Thyroid gland (tissue), 4 donors: Measurements from ENCODE around the gene AMDHD2. TPM values are rescaled to one million over a fixed set of nuclear protein-coding genes. Genes with fewer than 3 reads are reported as not detected.

Experiments
- DNase-seq, 2 donors: peaks; one replicate each; pipeline ENCODE4 v3.0.0-alpha.2; 2019
- H3K27ac ChIP-seq, 3 donors: fragments of 200-600 bp; sonication (generic); 1 replicate in 2 of 3; 2 replicates in 1 of 3; pipeline ENCODE4 v1.5.1; 2016 to 2019; ENCODE audit warnings: mild to moderate bottlenecking in 1 of 3, moderate library complexity in 1 of 3
- H3K27me3 ChIP-seq: fragments of 200-600 bp; sonication (generic); one replicate; pipeline ENCODE4 v1.5.1; 2019
- H3K36me3 ChIP-seq, 2 donors: fragments of 200-600 bp; sonication (generic); one replicate each; pipeline ENCODE4 v1.5.1; 2016 to 2019
- H3K4me1 ChIP-seq, 2 donors: fragments of 200-600 bp; sonication (generic); one replicate each; pipeline ENCODE4 v1.5.1; 2017 to 2019
- H3K4me3 ChIP-seq, 3 donors: fragments of 200-600 bp; sonication (generic); replicated peaks in 1 of 3; 1 replicate in 2 of 3; 2 replicates in 1 of 3; pipeline ENCODE4 v1.5.1; 2016; ENCODE audit warnings: mild to moderate bottlenecking in 1 of 3
- H3K9me3 ChIP-seq: fragments of 200-600 bp; sonication (generic); one replicate; pipeline ENCODE4 v1.5.1; 2017
- CTCF ChIP-seq, 6 experiments: fragments of 200-600 bp in 3 of 6; fragments of 450-650 bp in 3 of 6; sonication (generic) in 3 of 6; IDR thresholded peaks; one replicate each; pipeline ENCODE4 v1.5.1; 2016 to 2019; ENCODE audit warnings: antibody characterized with exemption in 6 of 6, mild to moderate bottlenecking in 2 of 6, inconsistent platforms in 1 of 6, moderate library complexity in 1 of 6
- POLR2A ChIP-seq, 2 donors: fragments of 450-650 bp; IDR thresholded peaks; one replicate each; pipeline ENCODE4 v1.6.1; 2017; ENCODE audit warnings: antibody characterized with exemption in 2 of 2, mild to moderate bottlenecking in 2 of 2, moderate library complexity in 1 of 2
- WGBS, 2 donors: methylation state at CpG; one replicate each; pipeline ENCODE4 v1.1.5; 2017; 5-methylcytosine and 5-hydroxymethylcytosine counted together
- intact Hi-C: fragments of 100-400 bp; cut with DNase I; formaldehyde crosslinking; loops from one replicate; pipeline ENCODE4 v1.15.1; 2023
- total RNA-seq, 4 donors: library from RNA; depleted of rRNA; stranded (reverse); fragments of >200 nt; gene quantifications; one replicate each; pipeline ENCODE4 v1.2.3, GENCODE V29; 2016

Gene AMDHD2
- total RNA-seq, result 10 to 100 TPM; 32.6 to 43.5 (median 37.9) TPM

- peak; percentile 89 to 92 for DNase-seq
- no peaks in the 10 kb centered on the region for H3K27me3 ChIP-seq
- TF ChIP-seq CTCF (IDR thresholded peaks at IDR 0.05) (no peak), POLR2A (IDR thresholded peaks at IDR 0.05) (peak in 1 of 2 donors; percentile 50)
- 5% methylated on average over 15 of the region's 83 CpGs; no CpG with 5 or more reads in 1 of the 2 donors for WGBS, 2 donors
- H3K27ac ChIP-seq, result peak within 1 kb of the TSS; percentile 49 to 78 (median 57)
- intact Hi-C loops, result no loop called here
- peaks cover 0 to 3% of the 10 kb centered on the region in 2 donors for H3K36me3 ChIP-seq
- H3K4me1 ChIP-seq, result peaks cover 32 to 53% of the 10 kb centered on the region in 2 donors
- no peaks in the 10 kb centered on the region for H3K9me3 ChIP-seq
- H3K4me3 ChIP-seq, result peak within 1 kb of the TSS in 2 of 3 donors; percentile 39 to 50
Measured at GRCh38 chr16:2520097-2520783, at the start of gene AMDHD2. Gene AMDHD2, plus strand, starts transcription at chr16:2520371. Its CDS starts 88 bp downstream, at chr16:2520459.

- Histone ChIP-seq H3K4me1 (peaks cover 21 to 50% of the 10 kb centered on the region in 2 donors), H3K27me3 (no peaks in the 10 kb centered on the region), H3K27ac (no peak overlapping the region), H3K9me3 (no peaks in the 10 kb centered on the region), H3K36me3 (no peaks in the 10 kb centered on the region), H3K4me3 (no peak overlapping the region)
- peak in 1 of 2 donors; percentile 29 for DNase-seq
- TF ChIP-seq POLR2A (IDR thresholded peaks at IDR 0.05), result no peak
- no peak for TF ChIP-seq CTCF (IDR thresholded peaks at IDR 0.05)
- intact Hi-C loops, result no loop called here
- WGBS, 2 donors, result 38 to 41% methylated on average over 5 of the region's 9 CpGs
Measured at GRCh38 chr16:2470603-2471015, 49.6 kb upstream of the AMDHD2 start.

GRCh38 chr16:2471016-2471652, 49.0 kb upstream of the AMDHD2 start, which contains the start of gene NTN3:
Gene NTN3, plus strand, starts transcription at chr16:2471297. Its CDS starts 405 bp downstream, at chr16:2471702.
- Histone ChIP-seq H3K27me3 (no peaks in the 10 kb centered on the region), H3K4me1 (peaks cover 26 to 55% of the 10 kb centered on the region in 2 donors), H3K9me3 (no peaks in the 10 kb centered on the region), H3K27ac (no peak within 1 kb of the TSS), H3K36me3 (no peaks in the 10 kb centered on the region), H3K4me3 (peak within 1 kb of the TSS in 1 of 3 donors; percentile 18)
- peak; percentile 32 to 35 for DNase-seq
- TF ChIP-seq POLR2A (IDR thresholded peaks at IDR 0.05) (no peak), CTCF (IDR thresholded peaks at IDR 0.05) (no peak)
- WGBS, 2 donors, result no CpG with 5 or more reads among the region's 59 CpGs
- intact Hi-C loops, result no loop called here

- Histone ChIP-seq H3K4me1 (peaks cover 31 to 60% of the 10 kb centered on the region in 2 donors), H3K4me3 (peak overlapping the region in 1 of 3 donors; percentile 18), H3K27me3 (no peaks in the 10 kb centered on the region), H3K36me3 (no peaks in the 10 kb centered on the region), H3K27ac (no peak overlapping the region), H3K9me3 (no peaks in the 10 kb centered on the region)
- WGBS, 2 donors, result 74 to 90% methylated on average over 10 to 19 of the region's 61 CpGs
- peak in 1 of 2 donors; percentile 10 for DNase-seq
- intact Hi-C loops, result no loop called here
- TF ChIP-seq CTCF (IDR thresholded peaks at IDR 0.05), result no peak
- no peak for TF ChIP-seq POLR2A (IDR thresholded peaks at IDR 0.05)
Measured at GRCh38 chr16:2471653-2472487, 48.3 kb upstream of the AMDHD2 start.
